GM19240 (cell line): ENCODE results near the gene SLC10A3.

Experiments used
- DNase-seq: peaks from one replicate; pipeline ENCODE4 v3.0.0; 2011; ENCODE audit warnings: low spot score; ENCODE audit not compliant: insufficient read length

SLC10A3 gene, protein sequence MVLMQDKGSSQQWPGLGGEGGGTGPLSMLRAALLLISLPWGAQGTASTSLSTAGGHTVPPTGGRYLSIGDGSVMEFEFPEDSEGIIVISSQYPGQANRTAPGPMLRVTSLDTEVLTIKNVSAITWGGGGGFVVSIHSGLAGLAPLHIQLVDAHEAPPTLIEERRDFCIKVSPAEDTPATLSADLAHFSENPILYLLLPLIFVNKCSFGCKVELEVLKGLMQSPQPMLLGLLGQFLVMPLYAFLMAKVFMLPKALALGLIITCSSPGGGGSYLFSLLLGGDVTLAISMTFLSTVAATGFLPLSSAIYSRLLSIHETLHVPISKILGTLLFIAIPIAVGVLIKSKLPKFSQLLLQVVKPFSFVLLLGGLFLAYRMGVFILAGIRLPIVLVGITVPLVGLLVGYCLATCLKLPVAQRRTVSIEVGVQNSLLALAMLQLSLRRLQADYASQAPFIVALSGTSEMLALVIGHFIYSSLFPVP

GRCh38 chrX:154490414-154491083, at the start of gene SLC10A3:
TSS of gene SLC10A3 (minus strand) at chrX:154490629. CDS start at chrX:154488940, 1,689 bp downstream.
- DNase-seq, result peak; percentile 89

GRCh38 chrX:154539077-154539476, 48.6 kb upstream of the SLC10A3 start:
- no peak for DNase-seq

DNA sequence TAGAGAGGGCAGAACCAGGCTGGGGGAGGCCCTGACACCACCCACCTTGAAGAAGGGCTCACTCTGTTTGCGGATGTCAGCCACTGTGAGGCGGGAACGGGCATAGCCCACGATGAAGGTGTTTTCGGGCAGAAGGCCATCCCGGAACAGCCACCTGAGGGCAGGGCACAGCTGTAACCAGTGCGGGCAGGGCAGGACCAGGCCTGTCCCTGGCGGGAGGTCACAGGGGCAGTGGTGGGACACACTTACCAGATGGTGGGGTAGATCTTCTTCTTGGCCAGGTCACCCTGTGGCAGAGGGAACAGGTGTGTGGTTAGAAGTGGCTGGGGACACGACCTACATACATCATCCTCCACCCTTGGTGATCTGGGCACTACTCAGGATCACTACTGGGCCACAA, 45.5 kb upstream of the SLC10A3 start:
- no peak for DNase-seq

- DNase-seq, result peak; percentile 88
These were observed 44.3 kb upstream of the SLC10A3 start for GRCh38 chrX:154534526-154535322.

DNA sequence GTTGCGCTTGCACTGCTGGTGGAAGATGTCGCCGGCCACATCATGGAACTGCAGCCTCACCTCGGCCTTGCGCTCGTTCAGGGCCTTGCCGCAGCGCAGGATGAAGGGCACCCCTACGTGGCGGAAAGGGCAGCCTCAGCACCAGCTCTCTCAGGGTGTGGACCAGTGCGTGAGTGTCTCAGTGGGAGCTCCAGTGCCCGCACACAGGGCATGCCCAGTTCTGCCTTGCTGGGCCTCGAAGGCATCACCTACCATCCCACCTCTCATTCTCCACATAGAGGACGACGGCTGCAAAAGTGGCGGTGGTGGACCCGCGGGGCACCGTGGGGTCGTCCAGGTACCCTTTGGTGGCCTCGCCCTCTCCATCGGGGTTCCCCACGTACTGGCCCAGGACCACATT, 42.3 kb upstream of the SLC10A3 start:
- DNase-seq, result no peak

- DNase-seq, result no peak
These were observed 41.2 kb upstream of the SLC10A3 start for GRCh38 chrX:154531626-154532025.

DNA sequence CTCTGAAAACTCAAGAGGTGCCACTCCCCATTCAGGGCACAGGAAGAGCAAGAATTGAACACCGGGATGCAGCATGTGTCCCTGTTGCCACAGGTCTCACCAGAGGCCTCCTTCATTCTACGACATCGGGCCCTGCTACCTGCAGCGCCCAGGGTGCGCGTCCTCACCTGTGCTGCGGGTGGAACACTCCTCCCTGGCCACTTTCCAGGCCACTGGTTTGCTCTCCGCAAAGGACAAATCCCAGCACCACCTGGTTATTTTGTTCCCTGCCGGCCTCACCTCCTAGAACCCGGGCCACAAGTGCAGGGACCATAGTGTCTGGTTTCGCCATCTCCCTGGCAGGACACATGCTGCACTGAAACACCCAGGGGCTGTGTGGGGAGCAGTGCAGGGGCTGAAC, 39.9 kb upstream of the SLC10A3 start:
- DNase-seq, result no peak

DNA sequence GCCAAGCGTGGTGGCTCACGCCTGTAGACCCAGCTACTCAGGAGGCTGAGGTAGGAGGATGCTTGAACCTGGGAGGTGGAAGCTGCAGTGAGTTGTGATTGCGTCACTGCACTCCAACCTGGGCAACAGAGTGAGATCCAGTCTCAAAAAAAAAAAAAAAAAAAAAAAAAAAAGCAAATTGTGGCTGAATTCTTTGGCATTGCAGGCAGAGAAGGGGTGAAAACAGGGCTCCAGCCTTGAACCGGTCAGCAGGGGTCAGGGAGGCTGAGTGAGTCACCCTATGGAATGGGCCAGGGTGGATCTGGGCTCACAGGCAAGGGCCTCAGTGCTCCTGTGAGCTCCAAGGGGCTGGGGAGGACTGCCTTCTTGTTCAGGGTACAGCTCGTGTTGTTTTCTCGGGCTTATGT, 38.8 kb upstream of the SLC10A3 start:
- no peak for DNase-seq

GRCh38 chrX:154526901-154527675, 36.7 kb upstream of the SLC10A3 start:
- DNase-seq, result peak; percentile 46

DNA sequence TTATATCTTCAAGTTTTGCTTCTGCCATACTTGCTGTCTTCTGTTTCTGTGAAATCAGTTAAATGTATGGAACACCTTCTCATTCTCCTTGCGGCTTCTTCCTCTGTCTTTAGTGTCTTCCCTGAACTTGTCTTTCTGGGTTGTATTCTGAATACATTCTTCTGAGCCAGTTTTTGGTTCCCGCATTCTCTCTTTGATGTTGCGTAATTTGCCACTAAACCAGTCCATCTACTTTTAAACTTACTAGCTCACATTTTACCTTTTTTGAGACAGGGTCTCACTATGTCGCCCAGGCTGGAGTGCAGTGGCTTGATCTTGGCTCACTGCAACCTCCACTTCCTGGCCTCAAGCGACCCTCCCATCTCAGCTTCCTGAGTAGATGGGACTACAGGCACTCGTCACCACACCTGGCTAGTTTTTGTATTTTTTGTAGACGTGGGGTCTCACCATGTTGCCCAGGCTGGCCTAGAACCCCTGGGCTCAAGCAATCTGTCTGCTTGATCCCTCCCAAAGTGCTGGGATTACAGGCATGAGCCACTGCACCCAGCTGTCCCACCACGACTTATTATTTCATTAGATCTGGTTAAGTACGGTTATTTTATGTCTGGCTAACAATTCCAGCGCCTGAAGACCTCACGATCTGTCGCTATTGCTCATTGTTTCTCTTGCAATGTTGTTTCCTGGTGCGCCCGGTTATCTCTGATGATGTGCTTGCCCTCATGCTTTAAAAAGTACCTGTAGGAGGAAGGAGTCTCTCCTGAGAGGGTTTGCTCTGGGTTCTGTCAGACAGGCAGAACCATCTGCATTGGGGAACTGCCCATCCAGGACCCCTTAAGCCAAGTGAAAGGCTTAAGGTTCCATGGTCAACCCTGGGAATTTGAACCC, 35.4 kb upstream of the SLC10A3 start:
- no peak for DNase-seq

DNA sequence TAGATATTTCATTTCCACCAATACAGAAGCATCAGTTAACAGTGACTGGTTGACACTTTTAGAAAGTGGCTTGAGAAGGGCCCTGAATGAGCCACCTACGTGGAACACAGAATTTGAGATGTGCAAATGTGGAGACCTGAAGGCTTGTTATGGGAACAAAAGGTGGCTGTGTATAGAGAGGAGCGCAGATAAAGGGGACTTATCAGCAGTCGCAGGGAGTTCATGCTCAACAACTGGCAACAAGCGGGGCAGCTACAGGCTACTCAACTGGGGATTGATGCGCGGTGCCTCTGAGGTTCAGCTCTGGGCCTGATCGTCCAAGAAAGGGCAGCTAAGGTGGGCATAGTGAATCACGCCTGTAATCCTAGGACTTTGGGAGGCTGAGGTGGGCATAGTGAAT, 29.0 kb upstream of the SLC10A3 start:
- no peak for DNase-seq

DNA sequence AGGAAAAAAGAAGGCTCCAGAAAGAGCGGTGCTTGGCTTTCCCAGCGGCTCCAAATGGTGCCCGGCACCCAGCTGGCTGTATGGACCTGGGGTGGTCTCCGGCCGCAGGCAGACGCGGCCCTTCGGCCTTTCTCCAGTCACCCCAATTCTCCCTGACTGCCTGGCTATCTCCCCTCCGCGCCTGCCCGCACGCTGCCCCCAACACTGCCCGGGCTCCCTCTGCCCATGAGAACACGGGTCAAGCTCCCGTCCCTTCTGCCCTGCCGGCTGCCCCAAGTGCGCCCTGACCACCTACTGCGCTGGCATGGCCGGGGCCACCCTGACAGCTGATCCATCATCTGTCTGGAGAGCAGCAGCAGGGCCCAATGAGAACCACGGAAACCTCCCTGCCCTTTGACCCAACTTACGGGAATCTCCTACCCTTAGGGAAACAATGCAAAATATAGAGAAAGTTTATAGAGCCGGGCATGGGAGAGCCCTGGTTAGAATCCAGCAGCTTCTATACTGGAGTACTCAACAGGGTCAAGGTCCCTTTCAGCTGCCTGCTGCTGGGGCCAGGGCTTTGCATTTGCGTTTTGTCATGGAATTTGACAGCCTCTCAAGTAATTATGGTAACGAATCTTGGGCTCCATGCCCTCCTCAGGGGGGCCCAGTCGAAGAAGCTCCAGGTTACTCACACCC, 26.8 kb upstream of the SLC10A3 start:
- no peak for DNase-seq

DNA sequence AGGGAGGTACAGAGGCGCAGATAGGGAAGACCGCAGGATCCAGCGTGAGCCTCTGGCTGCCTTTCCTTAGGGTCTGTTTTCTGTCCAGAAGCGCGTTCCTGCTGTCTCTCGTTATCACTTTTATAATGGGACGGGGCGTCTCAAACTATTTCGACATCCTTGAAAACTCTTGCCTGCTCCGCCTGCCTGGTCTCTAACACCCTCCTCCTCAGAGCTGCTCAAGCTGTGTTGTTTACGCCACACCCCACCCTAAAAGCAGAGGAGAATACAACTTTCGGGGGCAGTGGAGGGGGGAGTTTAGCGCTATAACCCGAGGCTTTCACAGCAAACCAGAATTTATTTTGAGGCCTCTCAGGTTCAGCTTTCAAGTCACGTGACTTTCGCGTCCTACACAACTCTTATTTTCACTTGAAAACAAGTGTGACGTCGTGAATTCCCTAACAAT, 26.2 kb upstream of the SLC10A3 start:
- DNase-seq, result no peak

- peak; percentile 38 for DNase-seq
These were observed 25.7 kb upstream of the SLC10A3 start, which contains the start of gene FAM3A for GRCh38 chrX:154515966-154516655. TSS of gene FAM3A (minus strand) at chrX:154516232. CDS start at chrX:154515772, 460 bp downstream.

- no peak for DNase-seq
These were observed 24.9 kb upstream of the SLC10A3 start for GRCh38 chrX:154515090-154515965.

DNA sequence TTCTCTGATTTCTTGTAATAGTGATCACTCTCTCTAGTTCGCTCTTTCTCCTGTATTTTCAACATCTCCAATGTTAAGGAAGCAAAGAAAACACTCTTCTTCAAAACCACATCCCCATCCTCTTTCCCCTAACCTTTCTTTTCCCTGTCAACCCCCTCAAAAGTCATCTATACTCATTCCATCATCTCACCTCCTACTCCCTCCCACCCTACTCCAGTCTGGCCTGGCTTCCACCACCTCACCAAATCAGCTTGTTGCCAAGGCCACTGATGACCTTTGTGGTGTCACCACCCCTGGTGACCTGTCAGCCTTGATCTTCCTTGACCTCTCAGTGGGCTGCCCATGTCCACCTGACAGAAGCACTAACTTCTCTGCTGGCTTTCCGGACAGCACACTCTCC, 23.3 kb upstream of the SLC10A3 start:
- no peak for DNase-seq

- DNase-seq, result no peak
These were observed 22.6 kb upstream of the SLC10A3 start for GRCh38 chrX:154512879-154513553.
